Omental fat pad (tissue), 4 donors: Measurements from ENCODE around the gene DLEU7. TPM values are rescaled to one million over a fixed set of nuclear protein-coding genes. Genes with fewer than 3 reads are reported as not detected.

ENCODE experiments used
- ATAC-seq: fragments of 150-250 bp; one replicate; pipeline ENCODE4 v1.9.1; 2016; ENCODE audit warnings: mild to moderate bottlenecking, moderate library complexity; ENCODE audit not compliant: low FRiP score
- DNase-seq: peaks from one replicate; pipeline ENCODE4 v3.0.0-alpha.2; 2019; ENCODE audit warnings: low spot score
- small RNA-seq: library from RNA; depleted of rRNA; stranded (forward); fragments of <200 nt; gene quantifications from one replicate; pipeline ENCODE3, GENCODE V24; 2016
- total RNA-seq, 4 donors: library from RNA; depleted of rRNA; stranded (reverse); fragments of >200 nt; gene quantifications; one replicate each; pipeline ENCODE4 v1.1.0, GENCODE V29; 2016
- TF ChIP-seq, protein P1 (sequence below), 3 donors: fragments of 450-650 bp; IDR thresholded peaks; one replicate each; pipeline ENCODE4 v1.5.1; 2016 to 2017; ENCODE audit warnings: antibody characterized with exemption in 3 of 3, mild to moderate bottlenecking in 3 of 3, moderate library complexity in 2 of 3

Gene DLEU7
- total RNA-seq, 4 donors from 2014 or later, result not detected

DNA sequence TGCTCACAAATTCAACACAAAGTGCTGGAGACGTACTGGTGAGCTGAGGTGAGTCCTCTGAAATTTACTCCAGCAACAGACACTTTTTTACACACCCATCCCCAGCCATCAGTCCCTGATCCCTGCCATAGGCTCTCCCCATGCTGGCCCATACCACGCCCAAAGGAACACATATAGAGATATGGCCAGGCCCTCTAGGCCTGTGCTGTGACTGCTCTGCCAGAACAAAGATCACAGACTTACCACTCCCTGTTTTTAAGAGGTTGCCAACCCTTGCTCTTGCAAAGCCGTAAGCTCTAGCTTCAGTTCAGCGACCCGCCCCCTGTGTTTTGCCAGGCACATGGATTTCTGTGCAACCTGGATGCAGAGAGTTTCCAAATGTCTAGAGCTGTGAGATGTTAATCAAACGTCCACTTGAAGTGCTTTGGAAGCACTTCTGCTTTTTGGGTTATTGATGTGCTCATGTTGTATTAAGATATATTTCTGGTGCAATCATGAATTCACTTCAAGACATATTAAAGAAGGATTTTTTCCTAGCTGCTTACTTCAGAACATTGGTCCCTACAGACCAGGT lies 59.7 kb downstream of the DLEU7 start:
- DNase-seq, result no peak
- no peak for ATAC-seq
- TF ChIP-seq, protein P1, sequence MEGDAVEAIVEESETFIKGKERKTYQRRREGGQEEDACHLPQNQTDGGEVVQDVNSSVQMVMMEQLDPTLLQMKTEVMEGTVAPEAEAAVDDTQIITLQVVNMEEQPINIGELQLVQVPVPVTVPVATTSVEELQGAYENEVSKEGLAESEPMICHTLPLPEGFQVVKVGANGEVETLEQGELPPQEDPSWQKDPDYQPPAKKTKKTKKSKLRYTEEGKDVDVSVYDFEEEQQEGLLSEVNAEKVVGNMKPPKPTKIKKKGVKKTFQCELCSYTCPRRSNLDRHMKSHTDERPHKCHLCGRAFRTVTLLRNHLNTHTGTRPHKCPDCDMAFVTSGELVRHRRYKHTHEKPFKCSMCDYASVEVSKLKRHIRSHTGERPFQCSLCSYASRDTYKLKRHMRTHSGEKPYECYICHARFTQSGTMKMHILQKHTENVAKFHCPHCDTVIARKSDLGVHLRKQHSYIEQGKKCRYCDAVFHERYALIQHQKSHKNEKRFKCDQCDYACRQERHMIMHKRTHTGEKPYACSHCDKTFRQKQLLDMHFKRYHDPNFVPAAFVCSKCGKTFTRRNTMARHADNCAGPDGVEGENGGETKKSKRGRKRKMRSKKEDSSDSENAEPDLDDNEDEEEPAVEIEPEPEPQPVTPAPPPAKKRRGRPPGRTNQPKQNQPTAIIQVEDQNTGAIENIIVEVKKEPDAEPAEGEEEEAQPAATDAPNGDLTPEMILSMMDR (IDR thresholded peaks at IDR 0.05), result no peak

DNA sequence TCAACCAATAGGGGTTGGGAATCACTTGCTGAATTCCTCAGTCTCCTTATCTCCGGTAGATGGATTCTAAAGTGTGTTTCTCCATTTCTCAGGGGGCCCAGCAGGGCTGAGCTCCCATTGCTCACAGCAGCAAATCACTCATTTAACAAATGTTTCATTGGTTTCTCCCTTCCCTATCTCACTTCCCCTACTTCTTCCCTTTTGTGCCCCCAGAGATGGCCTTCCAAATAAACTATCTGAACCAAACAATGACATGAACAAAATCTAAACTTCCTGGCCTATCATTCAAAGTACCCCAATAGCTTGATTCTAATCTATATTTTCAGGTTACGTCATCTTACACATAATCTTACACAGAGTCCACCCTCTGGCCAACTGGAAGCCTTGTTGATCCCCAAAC lies 60.4 kb downstream of the DLEU7 start:
- TF ChIP-seq, protein P1 (IDR thresholded peaks at IDR 0.05), result no peak
- ATAC-seq (no peak), DNase-seq (no peak)

GRCh38 chr13:50780201-50781015 lies 63.1 kb downstream of the DLEU7 start:
- TF ChIP-seq, protein P1 (IDR thresholded peaks at IDR 0.05), result no peak

GRCh38 chr13:50779443-50780200 lies 63.9 kb downstream of the DLEU7 start:
- TF ChIP-seq, protein P1 (IDR thresholded peaks at IDR 0.05), result no peak
- no peak for ATAC-seq
- DNase-seq, result no peak

More at GRCh38 chr13:50780201-50781015, 63.1 kb downstream of the DLEU7 start:
- DNase-seq, result no peak
- no peak for ATAC-seq

Small RNA genes lying within 50 kb of the gene (small RNA-seq; reads per million reads assigned to genes)
- gene RNA5SP28, result not detected

Other genes with a start within 250 kb of the DLEU7 start
- 10 to 100 TPM; 25.2 to 50.3 (median 33.2) TPM for gene RNASEH2B, start 66.1 kb upstream of the DLEU7 start, total RNA-seq